ENCODE results near the gene TMEM171.

The TMEM171 gene

GRCh38 chr5:73120222-73121118 is at the start of gene TMEM171:
Gene TMEM171, plus strand, starts transcription at chr5:73120575. Its CDS starts 2,799 bp downstream, at chr5:73123374.
- DNase-seq, result no peak

- DNase-seq, result no peak
Observed at GRCh38 chr5:73081093-73081492, 39.3 kb upstream of the TMEM171 start.

GRCh38 chr5:73088026-73088425 is 32.3 kb upstream of the TMEM171 start:
- no peak for DNase-seq

- DNase-seq, result peak; percentile 59 to 76
Observed at GRCh38 chr5:73093943-73094342, 26.4 kb upstream of the TMEM171 start.

GRCh38 chr5:73094415-73094814 is 26.0 kb upstream of the TMEM171 start:
- DNase-seq, result no peak

- DNase-seq, result no peak
Observed at GRCh38 chr5:73095564-73096238, 24.7 kb upstream of the TMEM171 start.

- no peak for DNase-seq
Observed at GRCh38 chr5:73096239-73096575, 24.2 kb upstream of the TMEM171 start.

- DNase-seq, result no peak
Observed at GRCh38 chr5:73097740-73098139, 22.6 kb upstream of the TMEM171 start.

GRCh38 chr5:73100109-73100508 is 20.3 kb upstream of the TMEM171 start:
- no peak for DNase-seq

- DNase-seq, result no peak
Observed at GRCh38 chr5:73103870-73104299, 16.5 kb upstream of the TMEM171 start.

GRCh38 chr5:73104326-73104725 is 16.0 kb upstream of the TMEM171 start:
- DNase-seq, result no peak

- DNase-seq, result no peak
Observed at GRCh38 chr5:73106335-73106734, 14.0 kb upstream of the TMEM171 start.

- DNase-seq, result no peak
Observed at GRCh38 chr5:73110190-73110589, 10.2 kb upstream of the TMEM171 start.

- DNase-seq, result no peak
Observed at GRCh38 chr5:73111536-73111935, 8.8 kb upstream of the TMEM171 start.

GRCh38 chr5:73112359-73112758 is 8.0 kb upstream of the TMEM171 start:
- DNase-seq, result no peak

GRCh38 chr5:73114044-73114688 is 6.2 kb upstream of the TMEM171 start:
- no peak for DNase-seq

- peak in 1 of 2 experiments; percentile 22 for DNase-seq
Observed at GRCh38 chr5:73115399-73116051, 4.8 kb upstream of the TMEM171 start.

- no peak for DNase-seq
Observed at GRCh38 chr5:73116506-73116905, 3.9 kb upstream of the TMEM171 start.

GRCh38 chr5:73117088-73117740 is 3.2 kb upstream of the TMEM171 start:
- no peak for DNase-seq

- DNase-seq, result no peak
Observed at GRCh38 chr5:73118391-73118973, 1.9 kb upstream of the TMEM171 start.

GRCh38 chr5:73119451-73120157 is 771 bp upstream of the TMEM171 start:
- no peak for DNase-seq

GRCh38 chr5:73121119-73121463 is 716 bp downstream of the TMEM171 start:
- DNase-seq, result no peak

All from SW 1271 (cell line).